GM23248 (cell line): Measurements from ENCODE around the gene MEGF11.

ENCODE experiments used
- EZH2 ChIP-seq: fragments of 200-600 bp; sonication (generic); IDR thresholded peaks from 2 replicates; pipeline ENCODE4 v1.6.1; 2018; ENCODE audit warnings: antibody characterized with exemption, mild to moderate bottlenecking; ENCODE audit not compliant: insufficient read depth, poor library complexity, severe bottlenecking
- EZH2phosphoT487 ChIP-seq: fragments of 200-600 bp; sonication (generic); IDR thresholded peaks from 2 replicates; pipeline ENCODE4 v1.6.1; 2018; ENCODE audit warnings: antibody characterized with exemption, moderate library complexity, mild to moderate bottlenecking, low read depth; ENCODE audit not compliant: insufficient read depth

GRCh38 chr15:66155065-66155464 is 98.5 kb downstream of the MEGF11 start:
- TF ChIP-seq EZH2 (no peak), EZH2phosphoT487 (no peak)
